Kidney capillary endothelial cell (primary cell): Measurements from ENCODE around the gene ACADSB.

Experiments used
- DNase-seq: peaks from one replicate; pipeline ENCODE4 v3.0.0-alpha.2; 2018; ENCODE audit warnings: low spot score

The ACADSB gene

DNA sequence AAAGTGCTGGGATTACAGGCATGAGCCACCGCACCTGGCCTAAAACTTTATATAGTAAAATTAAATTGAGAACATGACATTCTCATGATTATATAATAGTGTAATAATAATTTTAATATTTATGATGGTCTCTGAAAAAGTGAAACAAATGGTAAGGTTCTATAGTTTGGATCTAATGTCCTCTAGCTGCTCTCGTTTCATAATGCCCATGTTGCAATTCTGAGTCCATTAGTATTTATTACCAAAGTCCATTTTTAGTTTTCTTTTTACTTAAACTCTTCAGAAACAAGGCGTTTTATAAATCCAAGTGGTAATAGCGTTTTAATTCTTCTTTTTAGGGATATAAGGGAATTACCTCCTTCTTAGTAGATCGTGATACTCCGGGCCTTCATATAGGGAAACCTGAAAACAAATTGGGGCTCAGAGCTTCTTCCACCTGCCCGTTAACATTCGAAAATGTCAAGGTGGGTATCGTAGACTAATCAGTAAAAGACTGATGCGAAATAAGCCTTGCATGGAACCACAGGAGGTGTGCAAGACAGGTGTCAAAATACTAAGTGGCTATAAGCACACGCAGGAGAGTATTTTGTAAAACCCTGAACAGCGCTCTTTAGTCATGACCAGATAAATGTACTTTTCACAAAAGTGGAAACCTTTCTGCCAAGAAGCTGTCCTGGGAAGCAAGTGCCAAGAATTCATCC lies 34.1 kb downstream of the ACADSB start:
- no peak for DNase-seq

DNA sequence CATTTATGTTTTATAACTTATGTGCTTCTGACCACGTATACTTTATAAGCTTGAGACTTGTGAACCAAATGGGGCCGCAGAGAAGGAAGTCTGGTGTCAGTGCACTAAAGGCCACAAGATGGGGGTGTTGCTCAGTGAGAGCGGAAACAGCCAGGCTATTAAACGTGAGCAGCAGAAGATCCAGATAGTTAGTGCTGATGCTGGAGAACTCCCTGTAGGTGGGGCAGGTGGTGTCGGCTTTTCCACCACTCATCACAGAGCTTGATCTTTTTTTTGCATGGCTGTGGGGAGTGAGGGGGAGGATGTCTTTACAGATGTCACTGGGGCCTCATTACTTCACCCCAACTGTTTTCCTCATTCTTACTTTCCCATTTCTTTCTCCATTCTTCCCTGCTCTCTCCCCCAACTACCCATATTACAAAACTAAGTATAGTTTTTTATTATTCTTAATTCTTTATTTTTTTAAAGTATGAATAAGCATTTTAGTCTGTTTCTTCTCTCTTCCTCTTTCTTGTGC lies 34.7 kb downstream of the ACADSB start:
- peak; percentile 53 for DNase-seq

DNA sequence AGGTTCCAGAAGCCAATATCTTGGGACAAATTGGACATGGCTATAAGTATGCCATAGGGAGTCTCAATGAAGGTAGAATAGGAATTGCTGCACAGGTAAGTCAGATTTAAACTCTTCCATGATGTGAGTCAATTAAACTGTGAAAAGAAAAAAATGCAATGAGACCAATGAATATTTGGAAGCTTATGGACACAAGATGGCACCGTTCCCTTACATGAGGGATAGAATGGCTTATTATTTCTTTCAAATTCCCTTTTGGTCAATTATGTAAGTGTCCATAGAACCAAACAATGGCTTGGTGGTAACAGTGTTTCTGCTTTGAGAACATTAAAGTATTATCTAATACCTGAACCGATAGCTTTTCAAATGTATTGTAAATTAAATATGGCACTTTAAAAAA lies 35.6 kb downstream of the ACADSB start:
- no peak for DNase-seq

DNA sequence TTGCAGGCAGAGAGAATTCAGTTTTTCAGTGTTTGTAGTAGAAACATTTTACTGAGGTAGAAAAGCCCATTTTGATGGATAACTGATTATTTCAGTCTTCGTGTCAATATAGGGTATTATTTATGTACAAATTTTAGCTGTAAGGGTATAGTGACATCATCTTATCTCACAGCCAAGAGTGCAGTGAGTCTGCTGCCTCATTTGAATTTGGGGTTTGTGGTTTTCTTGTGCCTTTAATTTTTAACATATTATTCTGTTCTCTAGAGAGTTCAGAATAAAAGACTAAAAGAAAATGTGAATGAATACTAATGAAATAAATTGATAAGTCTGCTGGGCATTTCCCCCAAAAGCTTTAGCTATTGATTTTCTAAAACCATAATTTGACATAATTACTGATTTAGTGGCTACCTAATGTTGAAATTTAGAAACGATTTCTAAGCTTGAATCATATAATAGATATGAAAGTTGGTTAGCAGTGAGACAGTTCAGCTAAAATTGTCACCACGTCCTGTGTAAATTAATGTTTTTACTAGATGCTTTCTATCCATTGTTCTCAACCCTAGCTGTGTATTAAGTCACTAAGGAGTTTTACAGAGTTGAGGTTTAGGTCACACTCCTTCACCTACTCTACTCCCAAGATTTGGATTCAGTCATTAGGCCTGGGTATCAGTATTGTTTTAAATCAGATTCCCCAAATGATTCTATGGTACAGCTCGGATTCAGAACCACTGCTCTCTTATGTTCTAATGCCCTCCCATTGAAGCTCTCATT lies 37.3 kb downstream of the ACADSB start:
- DNase-seq = no peak

DNA sequence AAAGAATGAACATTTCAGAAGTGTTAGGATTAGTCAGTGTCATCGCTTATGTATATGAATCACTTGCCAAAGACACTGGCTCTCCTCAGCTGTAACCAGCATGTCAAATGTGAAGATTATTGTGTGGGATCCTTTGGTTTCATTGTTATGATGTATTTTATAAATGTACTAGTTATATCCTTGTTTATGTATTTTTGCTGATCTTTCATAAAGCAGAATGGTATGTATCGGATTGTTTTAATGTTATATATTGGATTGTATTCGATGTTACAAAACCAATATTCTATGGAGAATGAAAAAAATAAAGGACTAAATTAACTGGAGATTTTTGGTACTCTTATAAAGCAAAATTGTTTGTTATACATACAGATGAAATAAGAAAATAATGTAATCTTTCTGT lies 49.2 kb downstream of the ACADSB start:
- no peak for DNase-seq

DNA sequence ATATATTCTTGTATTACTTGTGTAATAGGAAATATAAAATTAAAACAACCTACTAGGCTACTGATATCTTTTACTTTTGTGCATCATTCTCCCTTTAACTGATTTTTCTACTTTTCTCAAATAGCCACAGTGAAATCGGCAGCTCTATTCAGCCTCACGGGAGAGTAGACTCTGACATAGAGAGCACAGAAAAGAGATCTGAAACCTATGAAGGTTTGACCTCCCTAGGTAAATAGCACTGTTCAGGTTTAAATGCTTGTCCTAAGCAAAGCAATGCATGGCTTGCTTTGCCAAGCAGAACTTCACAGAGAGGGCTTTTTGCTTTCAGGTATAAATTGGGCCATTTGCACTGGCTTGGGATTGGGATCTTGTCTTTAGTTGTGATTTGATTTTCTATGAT lies 53.1 kb downstream of the ACADSB start:
- no peak for DNase-seq

DNA sequence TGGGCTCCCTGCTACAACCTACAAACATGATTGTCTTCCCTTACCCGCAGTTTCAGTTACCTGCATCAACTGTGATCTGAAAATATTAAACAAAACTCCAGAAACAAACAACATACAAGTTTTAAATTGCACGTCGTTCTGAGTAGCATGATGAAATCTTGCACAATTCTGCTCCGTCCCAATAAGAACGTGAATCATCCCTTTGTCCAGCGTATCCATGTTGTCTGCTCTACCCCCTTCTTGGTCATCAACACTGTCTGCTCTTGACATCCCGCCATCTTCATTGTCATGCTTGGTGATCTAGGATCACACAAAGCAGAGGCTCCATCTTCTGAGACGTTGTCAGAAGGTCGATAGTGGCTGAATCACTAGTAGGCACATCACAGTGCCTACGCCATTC lies 53.9 kb downstream of the ACADSB start:
- no peak for DNase-seq

DNA sequence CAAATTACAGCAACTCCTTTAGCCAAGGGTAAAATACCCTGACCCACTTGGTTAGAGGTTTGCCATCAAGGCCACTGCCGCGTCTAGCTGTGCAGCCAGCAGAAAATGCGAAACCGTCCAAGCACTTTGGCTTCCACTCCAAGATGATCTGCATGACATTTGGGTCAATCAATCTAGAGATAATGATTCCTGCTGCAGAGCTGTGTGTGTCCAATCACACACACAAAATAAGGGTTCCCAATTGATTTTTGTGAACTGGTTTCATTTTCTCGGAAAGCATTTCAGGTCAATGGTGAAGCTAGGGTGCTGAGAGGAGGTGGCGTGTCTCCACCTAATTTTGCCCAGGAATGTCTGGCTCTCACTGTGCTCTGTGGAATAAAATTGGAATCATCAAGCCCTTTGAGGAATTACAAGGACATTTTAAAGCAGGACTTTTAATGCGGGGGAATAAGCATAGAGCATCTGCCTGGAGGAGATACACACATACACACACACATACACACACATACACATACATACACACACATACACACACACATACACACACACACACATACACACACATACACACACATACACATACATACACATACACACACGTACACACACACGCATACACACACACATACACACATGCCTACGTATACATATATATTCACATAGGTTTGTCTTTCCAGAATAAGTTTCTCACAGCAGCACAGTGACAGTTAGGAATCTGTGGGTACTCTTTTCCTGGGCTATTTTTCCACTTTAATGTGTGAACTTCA lies 59.5 kb downstream of the ACADSB start:
- no peak for DNase-seq

DNA sequence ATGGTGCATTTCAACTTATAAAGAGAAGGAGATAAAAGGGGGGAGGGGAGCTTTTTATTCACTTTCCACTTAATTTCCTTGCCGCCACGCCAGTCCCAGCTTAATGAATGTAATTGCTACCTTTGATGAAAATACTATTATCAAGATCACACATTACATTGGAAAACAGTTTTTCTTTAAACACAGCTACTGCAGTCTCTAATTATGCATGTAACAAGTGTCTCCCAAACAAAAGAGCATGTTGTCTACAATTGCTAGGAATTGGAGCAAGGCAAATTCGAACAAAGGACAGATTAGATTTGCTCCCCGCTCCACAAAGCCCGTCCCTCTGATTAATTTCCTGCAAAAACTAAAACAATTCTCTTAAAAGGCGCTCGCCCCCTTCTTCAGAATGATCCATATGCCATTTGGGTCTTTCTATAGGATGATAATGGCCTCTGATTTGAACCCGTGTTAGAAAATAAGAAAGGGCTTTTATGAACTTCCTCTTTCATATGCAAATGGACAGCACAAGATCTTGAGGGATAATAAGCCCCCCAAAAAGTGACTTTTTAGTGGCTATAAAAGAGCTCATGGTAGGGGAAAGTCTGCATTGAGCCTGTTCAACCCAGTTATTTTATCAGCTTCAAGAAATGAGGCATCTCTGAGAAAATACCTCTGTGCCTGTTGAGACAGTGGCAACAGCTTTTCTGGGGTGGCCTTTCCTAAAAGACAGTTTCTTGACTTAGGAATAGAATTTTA lies 60.6 kb downstream of the ACADSB start:
- DNase-seq = no peak

DNA sequence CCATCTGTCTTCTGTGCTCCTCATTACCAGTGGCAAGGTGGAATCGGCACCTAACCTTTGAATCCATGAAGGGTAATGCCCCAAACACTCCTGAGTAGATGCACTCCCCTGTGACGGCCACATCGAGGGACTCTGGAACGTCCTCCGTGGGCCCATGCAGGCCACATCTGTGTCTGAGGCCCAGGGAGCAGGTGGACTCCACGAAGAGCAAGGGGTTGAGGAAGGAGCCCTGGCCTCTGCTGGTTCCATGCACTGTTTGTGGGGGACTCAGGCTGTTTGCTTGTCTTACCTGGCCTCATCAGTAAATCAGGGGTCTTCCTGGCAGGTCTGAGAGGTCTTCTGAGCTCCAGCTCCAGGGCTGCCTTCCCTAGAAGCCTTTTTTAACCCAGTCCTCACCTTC lies 64.4 kb downstream of the ACADSB start:
- no peak for DNase-seq

DNA sequence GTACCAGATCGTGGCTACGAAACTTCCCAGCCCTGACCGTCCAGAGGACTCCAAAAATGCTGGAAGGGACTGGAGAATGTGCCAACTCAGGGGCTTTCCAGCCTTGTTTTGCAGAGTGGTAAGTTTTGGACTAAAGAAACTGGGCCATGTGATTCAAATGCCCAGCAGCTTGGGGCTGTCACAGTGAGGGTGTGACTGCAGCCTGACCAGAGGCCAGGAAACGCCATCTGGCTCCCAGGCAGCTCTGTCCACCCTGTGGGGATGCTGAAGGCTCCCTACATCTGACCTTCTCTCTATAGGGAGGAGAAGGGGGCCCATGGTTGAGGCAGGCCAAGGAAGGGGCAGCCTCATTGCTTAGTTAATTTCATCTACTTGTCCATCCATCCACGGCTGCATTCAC lies 65.4 kb downstream of the ACADSB start:
- DNase-seq = no peak

DNA sequence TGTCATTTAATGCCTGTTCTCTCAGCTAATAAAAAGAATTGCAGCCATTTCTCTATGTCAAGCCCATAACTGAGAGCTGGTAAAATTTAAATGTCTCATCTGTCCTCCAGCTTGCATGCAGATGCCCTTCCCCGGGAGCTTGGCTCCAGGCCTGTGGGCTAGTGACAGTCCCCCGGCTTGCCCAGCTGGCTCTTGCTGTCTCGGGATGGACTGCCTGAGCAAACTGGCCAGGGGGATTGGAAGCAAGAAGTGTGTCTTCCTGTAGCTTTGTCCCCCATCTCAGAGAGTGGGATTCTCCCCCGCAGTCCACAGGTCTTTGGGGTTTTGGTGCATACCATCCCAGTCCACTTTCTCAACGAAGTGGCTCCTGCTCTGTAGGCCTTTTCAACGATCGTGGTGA lies 73.1 kb downstream of the ACADSB start:
- DNase-seq = no peak

DNA sequence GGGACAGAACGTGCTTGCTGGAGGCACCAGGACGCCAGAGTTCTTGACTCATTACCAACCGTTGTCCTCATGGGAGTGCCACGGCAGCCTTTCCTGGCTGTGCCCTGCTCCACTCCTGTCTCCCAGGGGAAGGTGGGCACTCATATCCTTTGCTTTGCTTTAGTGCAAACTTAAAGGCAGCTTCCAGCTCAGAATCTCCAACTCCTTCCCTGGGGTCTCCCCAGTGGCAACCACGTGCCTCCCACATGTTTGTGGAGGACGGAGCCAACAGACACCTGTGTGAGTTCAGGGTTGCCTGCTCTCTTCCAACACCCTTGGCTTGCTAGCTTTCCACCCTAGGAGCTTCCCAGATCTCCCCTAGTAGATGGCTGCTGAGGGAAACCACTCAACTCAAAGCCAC lies 75.0 kb downstream of the ACADSB start:
- DNase-seq = no peak

DNA sequence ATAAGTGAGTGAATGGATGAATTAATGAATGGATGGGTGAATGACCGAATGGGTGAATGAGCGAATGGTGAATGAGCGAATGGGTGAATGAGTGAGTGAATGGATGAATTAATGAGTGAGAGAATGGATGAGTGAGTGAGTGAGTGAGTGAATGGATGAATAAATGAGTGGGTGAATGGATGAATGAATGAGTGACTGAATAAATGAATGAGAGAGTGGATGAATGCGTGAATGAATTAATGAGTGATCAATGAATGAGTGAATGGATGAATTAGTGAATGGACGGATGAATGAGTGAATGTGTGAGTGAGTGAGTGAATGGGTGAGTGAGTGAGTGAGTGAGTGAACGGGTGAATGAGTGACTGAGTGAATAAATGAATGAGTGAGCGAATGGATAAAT lies 77.5 kb downstream of the ACADSB start:
- no peak for DNase-seq

DNA sequence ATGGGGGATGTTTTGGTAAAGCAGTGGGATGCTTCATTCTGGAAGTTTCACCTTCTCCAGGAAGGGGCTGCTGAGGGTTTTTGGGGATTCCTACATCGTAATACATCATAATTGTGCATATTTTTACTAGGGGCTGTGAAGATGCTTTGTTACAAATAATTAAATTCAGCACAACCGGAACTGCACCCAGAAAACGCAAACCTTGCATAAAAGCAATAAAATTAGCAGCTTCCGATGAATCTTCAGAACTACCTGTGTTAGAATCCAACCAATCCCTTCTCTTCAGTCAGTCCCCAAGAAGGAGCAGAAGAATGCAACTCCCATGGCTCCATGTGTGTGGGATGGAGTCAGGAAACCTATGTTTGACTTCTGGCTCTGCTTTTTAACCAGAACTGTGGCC lies 78.5 kb downstream of the ACADSB start:
- DNase-seq = no peak

DNA sequence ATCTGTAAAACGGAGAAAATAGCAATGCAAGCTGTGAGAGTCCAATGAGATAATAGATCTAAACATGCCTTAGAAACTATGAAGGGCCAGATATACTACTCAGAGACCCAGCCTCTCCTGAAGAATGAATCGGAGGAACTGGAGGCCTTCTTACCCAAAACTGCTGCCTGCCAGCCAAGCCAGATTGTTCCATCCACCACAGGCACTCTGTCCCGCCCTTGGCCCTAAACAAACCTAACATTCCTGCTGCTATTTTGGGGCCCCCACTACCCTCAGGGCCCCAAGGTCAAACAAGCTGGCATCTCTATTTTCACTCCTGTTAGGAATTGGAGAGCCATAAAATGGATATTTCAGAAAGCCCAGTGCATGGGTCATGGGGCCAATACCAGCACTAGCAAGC lies 79.0 kb downstream of the ACADSB start:
- no peak for DNase-seq

DNA sequence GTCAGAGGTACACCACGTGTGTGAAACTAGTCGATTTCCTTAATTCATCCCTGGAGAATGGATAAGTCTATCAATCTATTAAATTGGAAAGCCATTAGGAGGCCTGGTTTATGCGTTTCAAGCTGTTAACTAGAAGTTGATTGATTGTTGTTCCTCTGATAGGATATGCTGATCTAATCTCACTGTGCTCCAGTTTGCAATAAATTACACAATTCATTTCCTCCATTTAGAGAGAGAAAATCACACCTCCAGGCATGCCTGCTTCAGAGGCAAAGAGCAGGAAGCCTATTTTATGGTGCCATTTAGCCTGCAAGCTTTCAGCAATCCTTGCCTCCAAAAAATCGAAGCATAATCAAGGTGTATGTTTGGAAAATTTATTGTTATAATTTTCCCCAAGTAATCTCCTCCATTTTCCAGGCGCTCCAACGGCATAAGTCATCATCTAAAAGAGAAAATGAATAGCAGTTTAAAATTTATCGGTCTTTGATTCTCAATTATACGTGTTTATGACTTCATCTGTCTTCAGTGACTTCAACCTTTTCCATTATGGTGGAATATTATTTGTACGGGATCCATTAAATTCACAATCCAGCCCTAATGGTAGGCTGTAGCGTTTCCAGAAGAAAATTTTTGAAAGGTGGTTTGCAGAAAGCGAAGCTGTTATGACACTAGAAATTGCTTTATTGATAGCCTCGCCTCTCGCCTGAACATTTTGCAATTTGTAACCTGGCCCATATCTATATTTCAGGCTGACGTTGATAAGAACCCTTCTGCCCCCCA lies 84.0 kb downstream of the ACADSB start:
- DNase-seq = no peak

DNA sequence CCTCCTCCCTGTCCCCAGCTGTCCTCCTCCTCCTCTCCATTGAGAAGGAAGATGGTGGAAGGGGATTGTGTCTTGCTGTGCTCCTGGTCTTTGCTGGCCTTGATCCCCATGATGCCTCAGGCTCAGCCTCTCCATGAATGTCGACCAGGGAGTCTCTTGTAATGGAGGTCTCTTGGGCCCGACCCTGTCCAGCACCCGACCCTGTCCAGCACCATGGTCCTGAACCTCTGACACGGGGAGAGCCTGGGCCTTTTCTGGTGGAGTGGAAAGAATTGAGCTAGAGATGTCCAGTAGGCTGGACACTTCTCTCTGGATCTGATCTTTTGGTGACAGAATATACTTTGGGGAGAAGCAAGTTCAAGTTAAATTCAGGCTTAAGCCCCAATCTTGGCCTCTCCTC lies 84.7 kb downstream of the ACADSB start:
- DNase-seq = no peak

DNA sequence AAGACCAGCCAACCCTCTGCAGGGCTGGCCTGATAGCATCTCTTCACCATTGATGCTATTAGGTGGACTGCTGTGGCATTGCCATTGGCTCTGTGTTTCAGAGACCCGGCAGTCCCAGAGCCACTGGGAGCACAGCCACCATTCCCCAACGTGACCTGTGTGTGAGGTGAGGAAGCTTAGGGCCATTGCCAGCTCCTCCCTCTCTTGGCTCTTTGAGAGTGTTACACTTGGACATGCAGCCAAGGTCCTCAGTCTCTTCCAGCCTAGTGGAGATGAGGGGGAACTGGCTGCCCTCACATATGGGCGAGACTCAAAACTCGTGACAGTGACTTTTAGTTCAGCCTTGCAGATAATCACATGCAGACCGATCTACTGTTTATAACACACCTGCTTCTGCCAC lies 87.6 kb downstream of the ACADSB start:
- no peak for DNase-seq

DNA sequence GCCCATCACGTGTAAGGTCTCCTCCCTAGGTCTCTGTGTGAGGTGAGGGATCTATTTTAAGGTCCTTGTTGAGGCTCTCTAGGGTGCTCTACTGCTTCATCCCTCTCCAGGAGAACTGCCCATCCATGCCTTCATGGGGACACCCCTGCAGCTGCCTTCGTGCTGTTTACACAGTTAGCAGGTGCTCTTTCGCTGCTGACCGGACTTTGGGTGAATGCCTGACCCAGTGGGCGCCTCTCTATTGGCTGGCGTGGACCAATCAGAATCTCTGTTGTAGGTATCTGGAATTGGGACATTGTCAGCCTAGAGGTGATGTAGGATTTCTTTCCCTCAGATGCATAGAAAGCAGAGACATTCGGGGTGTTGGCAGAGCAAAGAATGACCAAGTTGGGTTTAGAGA lies 88.2 kb downstream of the ACADSB start:
- DNase-seq = no peak

DNA sequence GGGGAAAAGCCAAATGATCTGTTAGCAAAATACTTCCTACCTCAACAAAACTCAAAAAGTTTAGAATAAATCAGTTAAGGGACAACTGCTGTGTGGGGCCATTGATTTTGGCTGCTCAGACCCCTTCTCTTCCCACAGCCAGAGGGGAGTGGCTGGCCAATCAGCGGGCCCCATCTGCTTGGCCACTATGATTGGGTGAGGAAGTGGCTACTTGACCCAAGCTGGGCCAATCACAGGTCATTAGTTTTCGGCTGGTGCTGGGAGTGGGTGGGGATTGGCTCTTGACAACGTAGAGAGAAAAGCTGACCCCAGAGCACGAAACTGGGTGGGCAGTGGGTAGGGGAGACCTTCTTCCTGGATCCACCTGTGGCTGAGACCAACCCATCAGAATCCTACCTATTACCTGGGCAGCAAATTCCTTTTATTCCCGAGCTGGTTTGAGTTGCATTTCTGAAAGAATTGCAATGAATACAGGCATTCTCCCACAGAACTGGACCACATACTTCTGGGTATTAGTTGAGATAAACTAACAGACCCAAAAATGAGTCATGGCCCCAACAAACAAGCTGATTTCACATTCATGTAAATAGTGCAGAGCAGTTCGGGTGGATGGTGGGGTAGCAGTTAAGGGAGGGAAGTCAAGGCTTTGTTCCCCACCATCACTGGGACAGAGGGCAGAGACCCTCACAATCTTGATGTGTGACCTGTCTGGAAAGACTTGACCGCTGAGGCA lies 91.4 kb downstream of the ACADSB start:
- DNase-seq = no peak
